Activated naive CD8-positive, alpha-beta T cell treated with anti-CD3 and anti-CD28 coated beads, Interleukin-2, amount 10 ng/mL, durations not matched to agents 7 days and 5 days (primary cell): ENCODE results near the gene CELF2. TPM values are rescaled to one million over a fixed set of nuclear protein-coding genes. Genes with fewer than 3 reads are reported as not detected.

ENCODE experiments used
- ATAC-seq: fragments of 150-1000 bp; cut with Tn5 transposase; one replicate; pipeline ENCODE4 v1.10.0; 2021; ENCODE audit warnings: low read depth, moderate library complexity
- POLR2A ChIA-PET: fragments of 350-600 bp; sonication (Branson Sonifier 250); formaldehyde crosslinking; loops from one replicate; lab custom pipeline; 2021; ENCODE audit warnings: antibody characterized with exemption; lab: Charles Lee
- DNase-seq: peaks from one replicate; pipeline ENCODE4 v3.0.0; 2021
- H3K27ac Mint-ChIP-seq: one replicate; pipeline ENCODE4 v1.8.0; 2022; ENCODE audit warnings: mild to moderate bottlenecking, mixed read lengths
- H3K27me3 Mint-ChIP-seq: one replicate; pipeline ENCODE4 v1.8.0; 2022; ENCODE audit warnings: mild to moderate bottlenecking, moderate library complexity, mixed read lengths
- H3K36me3 Mint-ChIP-seq: one replicate; pipeline ENCODE4 v1.8.0; 2021; ENCODE audit warnings: mild to moderate bottlenecking, mixed read lengths
- H3K4me1 Mint-ChIP-seq: one replicate; pipeline ENCODE4 v1.8.0; 2021; ENCODE audit warnings: mixed read lengths
- H3K4me3 Mint-ChIP-seq: one replicate; pipeline ENCODE4 v1.8.0; 2022; ENCODE audit warnings: mild to moderate bottlenecking, moderate library complexity, mixed read lengths
- H3K9me3 Mint-ChIP-seq: one replicate; pipeline ENCODE4 v1.8.0; 2021; ENCODE audit warnings: mixed read lengths
- total RNA-seq, 2 experiments: library from RNA; stranded (reverse); gene quantifications; one replicate each; pipeline ENCODE4 v1.2.3, GENCODE V29; 2021

Gene CELF2
- total RNA-seq, 2 experiments from 2014 or later = 168 TPM

GRCh38 chr10:11209830-11210181 lies 192.1 kb downstream of the CELF2 start:
- Mint-ChIP-seq H3K36me3 (peaks cover 63% of the 10 kb centered on the region), H3K4me3 (peak overlapping the region; percentile 90), H3K4me1 (peaks cover 82% of the 10 kb centered on the region), H3K9me3 (no peaks in the 10 kb centered on the region), H3K27ac (peak overlapping the region; percentile 91), H3K27me3 (no peaks in the 10 kb centered on the region)
- DNase-seq = no peak
- POLR2A ChIA-PET = interaction anchor here (0.8 to 6.1 kb wide), 7 partner anchors 17 to 46 kb away, joined by 3 to 32 read pairs (median 4); no protein-coding TSS in a partner anchor
- ATAC-seq = peak; percentile 6

DNA sequence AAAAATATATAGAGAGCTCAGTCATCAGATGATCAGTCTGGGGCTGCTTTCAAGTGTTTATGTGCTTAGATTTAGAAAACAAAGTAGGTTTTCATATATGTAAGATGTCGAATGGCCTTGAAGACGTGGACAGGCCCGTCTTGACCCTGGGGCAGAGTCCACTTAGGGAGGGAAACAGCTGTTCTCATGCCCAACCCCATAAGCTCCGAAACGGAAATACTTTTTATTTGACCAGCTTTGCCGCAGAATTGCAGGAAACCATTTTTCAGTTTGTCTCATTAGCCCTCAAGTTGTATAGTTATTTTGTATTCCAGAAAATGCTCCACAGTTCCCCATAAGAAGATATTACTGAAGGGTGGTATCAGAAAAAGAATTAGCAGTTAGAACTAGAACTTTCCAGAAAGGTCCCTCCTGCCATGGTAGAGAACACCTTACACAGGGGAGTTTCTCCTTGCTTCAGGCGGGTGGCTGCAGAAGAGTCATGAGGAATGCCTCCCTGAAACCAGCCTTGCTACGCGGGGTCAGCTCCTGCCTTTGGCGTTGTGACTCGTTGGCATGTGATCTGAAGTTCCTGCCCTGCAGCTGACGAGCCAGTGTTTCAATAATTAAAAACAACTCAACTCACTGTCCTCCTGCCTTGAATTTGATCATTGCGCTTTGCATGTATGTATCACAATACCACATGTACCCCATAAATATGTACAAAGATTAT lies 192.7 kb downstream of the CELF2 start:
- peak overlapping the region; percentile 91 for H3K27ac Mint-ChIP-seq
- H3K36me3 Mint-ChIP-seq = peaks cover 67% of the 10 kb centered on the region
- H3K4me3 Mint-ChIP-seq = peak overlapping the region; percentile 90
- no peaks in the 10 kb centered on the region for H3K27me3 Mint-ChIP-seq
- ATAC-seq = no peak
- no peak for DNase-seq
- no peaks in the 10 kb centered on the region for H3K9me3 Mint-ChIP-seq
- peaks cover 85% of the 10 kb centered on the region for H3K4me1 Mint-ChIP-seq
- POLR2A ChIA-PET = interaction anchor here (0.8 to 6.1 kb wide), 12 partner anchors 16 to 46 kb away, joined by 3 to 32 read pairs (median 4); no protein-coding TSS in a partner anchor

- Mint-ChIP-seq H3K27ac (peak overlapping the region; percentile 55), H3K4me3 (no peak overlapping the region), H3K36me3 (peaks cover 63% of the 10 kb centered on the region), H3K27me3 (no peaks in the 10 kb centered on the region), H3K9me3 (no peaks in the 10 kb centered on the region), H3K4me1 (peaks cover 74% of the 10 kb centered on the region)
- no peak for ATAC-seq
- no peak for DNase-seq
- POLR2A ChIA-PET = interaction anchor here (0.7 to 6.1 kb wide), 5 partner anchors 11 to 62 kb away, joined by 3 to 32 read pairs (median 5); no protein-coding TSS in a partner anchor
Measured at GRCh38 chr10:11212288-11213085, 194.8 kb downstream of the CELF2 start.

GRCh38 chr10:11213137-11213536 lies 195.5 kb downstream of the CELF2 start:
- POLR2A ChIA-PET = interaction anchor here (0.6 to 6.1 kb wide), 3 partner anchors 14 to 48 kb away, joined by 3 to 32 read pairs (median 5); no protein-coding TSS in a partner anchor
- H3K9me3 Mint-ChIP-seq = no peaks in the 10 kb centered on the region
- no peaks in the 10 kb centered on the region for H3K27me3 Mint-ChIP-seq
- H3K36me3 Mint-ChIP-seq = peaks cover 62% of the 10 kb centered on the region
- peak overlapping the region; percentile 32 for H3K27ac Mint-ChIP-seq
- peaks cover 73% of the 10 kb centered on the region for H3K4me1 Mint-ChIP-seq
- H3K4me3 Mint-ChIP-seq = no peak overlapping the region
- DNase-seq = no peak
- ATAC-seq = no peak

GRCh38 chr10:11214407-11214806 lies 196.7 kb downstream of the CELF2 start:
- H3K9me3 Mint-ChIP-seq = no peaks in the 10 kb centered on the region
- H3K27me3 Mint-ChIP-seq = no peaks in the 10 kb centered on the region
- peaks cover 61% of the 10 kb centered on the region for H3K36me3 Mint-ChIP-seq
- H3K4me1 Mint-ChIP-seq = peaks cover 69% of the 10 kb centered on the region
- POLR2A ChIA-PET = interaction anchor here (0.6 to 6.1 kb wide), 4 partner anchors 12 to 50 kb away, joined by 3 to 32 read pairs (median 6); no protein-coding TSS in a partner anchor
- H3K27ac Mint-ChIP-seq = no peak overlapping the region
- ATAC-seq (no peak), DNase-seq (no peak)
- no peak overlapping the region for H3K4me3 Mint-ChIP-seq

DNA sequence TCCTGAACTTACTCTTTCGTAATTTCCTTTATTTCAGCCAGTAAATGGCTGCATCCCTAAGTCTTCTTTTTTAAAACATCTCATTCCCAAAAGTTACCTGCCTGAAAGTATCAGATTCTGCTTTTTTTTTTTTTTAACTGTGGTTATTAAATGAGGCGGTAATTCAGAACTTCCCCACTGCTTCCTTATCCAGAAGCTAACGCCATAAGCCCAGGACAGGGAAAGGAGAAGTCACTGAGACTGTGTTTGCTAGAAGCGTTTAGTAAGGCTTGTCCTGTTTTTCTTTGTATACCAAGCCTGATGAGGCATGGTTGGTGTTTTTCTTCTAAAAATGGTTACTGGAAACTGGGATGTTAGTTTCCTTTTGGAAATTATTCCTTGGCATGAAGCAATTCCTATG lies 197.8 kb downstream of the CELF2 start:
- H3K36me3 Mint-ChIP-seq = peaks cover 63% of the 10 kb centered on the region
- H3K27me3 Mint-ChIP-seq = no peaks in the 10 kb centered on the region
- H3K27ac Mint-ChIP-seq = peak overlapping the region; percentile 30
- no peak for DNase-seq
- ATAC-seq = no peak
- no peak overlapping the region for H3K4me3 Mint-ChIP-seq
- H3K9me3 Mint-ChIP-seq = no peaks in the 10 kb centered on the region
- peaks cover 64% of the 10 kb centered on the region for H3K4me1 Mint-ChIP-seq
- POLR2A ChIA-PET = interaction anchor here (1.2 to 6.1 kb wide), 3 partner anchors 11 to 51 kb away, joined by 4 to 32 read pairs (median 7); no protein-coding TSS in a partner anchor

DNA sequence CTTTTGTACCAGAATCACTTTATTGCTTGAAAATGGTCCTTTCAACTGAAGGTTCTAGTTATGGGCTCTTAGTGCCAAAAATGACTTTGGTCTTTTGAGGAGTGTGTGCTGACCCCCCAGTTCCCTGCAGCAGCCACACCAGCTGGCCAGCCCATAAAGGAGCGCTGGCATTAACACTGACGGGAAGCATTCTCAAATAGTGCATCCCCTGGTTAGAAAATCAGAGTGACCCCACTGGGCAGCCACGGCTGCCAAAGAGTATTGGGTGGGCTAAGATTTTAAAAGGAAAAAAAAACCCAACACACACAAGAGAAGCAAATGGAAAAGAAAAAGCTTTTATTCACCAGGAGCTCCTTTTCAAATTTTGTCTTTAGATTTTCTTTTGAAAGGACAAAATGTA lies 199.8 kb downstream of the CELF2 start:
- peaks cover 56% of the 10 kb centered on the region for H3K4me1 Mint-ChIP-seq
- peaks cover 61% of the 10 kb centered on the region for H3K36me3 Mint-ChIP-seq
- POLR2A ChIA-PET = interaction anchor here (1.6 to 1.7 kb wide), 2 partner anchors 9 to 39 kb away, joined by 4 to 6 read pairs; no protein-coding TSS in a partner anchor
- H3K27ac Mint-ChIP-seq = no peak overlapping the region
- ATAC-seq (no peak), DNase-seq (no peak)
- no peaks in the 10 kb centered on the region for H3K27me3 Mint-ChIP-seq
- no peaks in the 10 kb centered on the region for H3K9me3 Mint-ChIP-seq
- no peak overlapping the region for H3K4me3 Mint-ChIP-seq

GRCh38 chr10:11218395-11218794 lies 200.7 kb downstream of the CELF2 start:
- H3K36me3 Mint-ChIP-seq = peaks cover 62% of the 10 kb centered on the region
- peak; percentile 37 for ATAC-seq
- H3K4me1 Mint-ChIP-seq = peaks cover 54% of the 10 kb centered on the region
- H3K4me3 Mint-ChIP-seq = no peak overlapping the region
- H3K9me3 Mint-ChIP-seq = no peaks in the 10 kb centered on the region
- no peak for DNase-seq
- H3K27me3 Mint-ChIP-seq = no peaks in the 10 kb centered on the region
- peak overlapping the region; percentile 6 for H3K27ac Mint-ChIP-seq
- POLR2A ChIA-PET = interaction anchor here (1.7 kb wide), 2 partner anchors 40 to 55 kb away, joined by 4 to 6 read pairs; no protein-coding TSS in a partner anchor

GRCh38 chr10:11219431-11219830 lies 201.8 kb downstream of the CELF2 start:
- ATAC-seq (no peak), DNase-seq (no peak)
- no peaks in the 10 kb centered on the region for H3K9me3 Mint-ChIP-seq
- H3K4me1 Mint-ChIP-seq = peaks cover 58% of the 10 kb centered on the region
- POLR2A ChIA-PET = interaction anchor here (1.2 to 1.7 kb wide), 2 partner anchors 55 to 56 kb away, joined by 3 to 4 read pairs; no protein-coding TSS in a partner anchor
- H3K4me3 Mint-ChIP-seq = peak overlapping the region; percentile 2
- peaks cover 66% of the 10 kb centered on the region for H3K36me3 Mint-ChIP-seq
- H3K27ac Mint-ChIP-seq = peak overlapping the region; percentile 5
- H3K27me3 Mint-ChIP-seq = no peaks in the 10 kb centered on the region

DNA sequence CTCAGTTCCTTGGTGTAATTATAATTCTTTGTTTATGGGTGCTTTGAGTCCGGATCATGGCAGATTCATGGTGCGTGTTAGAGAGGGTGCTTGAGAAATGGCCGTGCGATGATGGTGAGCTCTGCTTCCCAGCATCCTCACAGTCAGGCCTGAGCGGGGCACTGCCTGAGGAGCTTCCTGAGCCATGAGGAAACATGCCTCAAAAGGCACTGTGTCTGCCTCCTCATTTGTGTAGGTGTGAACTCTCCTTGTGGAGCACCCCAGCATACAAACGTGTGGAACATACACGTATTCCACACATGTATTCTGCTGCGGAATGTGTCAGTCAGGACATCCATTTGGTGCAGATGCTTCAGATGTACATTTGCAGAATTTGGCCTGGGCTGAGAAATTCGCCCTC lies 205.4 kb downstream of the CELF2 start:
- H3K36me3 Mint-ChIP-seq = peaks cover 53% of the 10 kb centered on the region
- no peak overlapping the region for H3K27ac Mint-ChIP-seq
- ATAC-seq (no peak), DNase-seq (no peak)
- no peak overlapping the region for H3K4me3 Mint-ChIP-seq
- H3K4me1 Mint-ChIP-seq = peaks cover 71% of the 10 kb centered on the region
- H3K27me3 Mint-ChIP-seq = no peaks in the 10 kb centered on the region
- POLR2A ChIA-PET = no interaction called here
- no peaks in the 10 kb centered on the region for H3K9me3 Mint-ChIP-seq

GRCh38 chr10:11223507-11224140 lies 206.0 kb downstream of the CELF2 start:
- POLR2A ChIA-PET = no interaction called here
- ATAC-seq (no peak), DNase-seq (no peak)
- peak overlapping the region; percentile 65 for H3K27ac Mint-ChIP-seq
- H3K4me1 Mint-ChIP-seq = peaks cover 72% of the 10 kb centered on the region
- no peaks in the 10 kb centered on the region for H3K27me3 Mint-ChIP-seq
- no peaks in the 10 kb centered on the region for H3K9me3 Mint-ChIP-seq
- peaks cover 54% of the 10 kb centered on the region for H3K36me3 Mint-ChIP-seq
- no peak overlapping the region for H3K4me3 Mint-ChIP-seq

- POLR2A ChIA-PET = interaction anchor here (2.6 kb wide), 1 partner anchor 45 kb away, joined by 22 read pairs; no protein-coding TSS in a partner anchor
- Mint-ChIP-seq H3K9me3 (no peaks in the 10 kb centered on the region), H3K27me3 (no peaks in the 10 kb centered on the region), H3K4me1 (peaks cover 74% of the 10 kb centered on the region), H3K27ac (peak overlapping the region; percentile 10), H3K4me3 (no peak overlapping the region), H3K36me3 (peaks cover 58% of the 10 kb centered on the region)
- no peak for ATAC-seq
- no peak for DNase-seq
Measured at GRCh38 chr10:11224321-11224720, 206.6 kb downstream of the CELF2 start.
